Effector memory CD8-positive, alpha-beta T cell (primary cell): ENCODE measurements around the gene MZT2A.
"Not testable (repeated sequence)": the region's sequence is repeated elsewhere in the genome, so short reads cannot be mapped to it uniquely, and the experiment has no call there.

Experiments used
- ATAC-seq: fragments of 150-1000 bp; cut with Tn5 transposase; replicated peaks from 2 replicates; pipeline ENCODE4 v1.10.0; 2021; ENCODE audit warnings: mild to moderate bottlenecking, moderate library complexity
- DNase-seq, 3 experiments: peaks; one replicate each; pipeline ENCODE4 v3.0.0; 2021
- H3K27ac Mint-ChIP-seq, 2 donors: one replicate each; pipeline ENCODE4 v1.8.0; 2022; ENCODE audit warnings: mild to moderate bottlenecking in 2 of 2, mixed read lengths in 2 of 2, moderate library complexity in 2 of 2
- H3K27me3 Mint-ChIP-seq, 2 donors: one replicate each; pipeline ENCODE4 v1.8.0; 2022; ENCODE audit warnings: mixed read lengths in 2 of 2
- H3K36me3 Mint-ChIP-seq: one replicate; pipeline ENCODE4 v1.8.0; 2022; ENCODE audit warnings: mild to moderate bottlenecking, moderate library complexity, mixed read lengths; ENCODE audit not compliant: insufficient read depth
- H3K4me1 Mint-ChIP-seq, 2 donors: one replicate each; pipeline ENCODE4 v1.8.0; 2022; ENCODE audit warnings: low read depth in 2 of 2, mixed read lengths in 2 of 2
- H3K4me3 Mint-ChIP-seq, 2 donors: one replicate each; pipeline ENCODE4 v1.8.0; 2022; ENCODE audit warnings: mild to moderate bottlenecking in 2 of 2, mixed read lengths in 2 of 2, moderate library complexity in 2 of 2
- H3K9me3 Mint-ChIP-seq, 2 donors: one replicate each; pipeline ENCODE4 v1.8.0; 2022; ENCODE audit warnings: mixed read lengths in 2 of 2

MZT2A gene

DNA sequence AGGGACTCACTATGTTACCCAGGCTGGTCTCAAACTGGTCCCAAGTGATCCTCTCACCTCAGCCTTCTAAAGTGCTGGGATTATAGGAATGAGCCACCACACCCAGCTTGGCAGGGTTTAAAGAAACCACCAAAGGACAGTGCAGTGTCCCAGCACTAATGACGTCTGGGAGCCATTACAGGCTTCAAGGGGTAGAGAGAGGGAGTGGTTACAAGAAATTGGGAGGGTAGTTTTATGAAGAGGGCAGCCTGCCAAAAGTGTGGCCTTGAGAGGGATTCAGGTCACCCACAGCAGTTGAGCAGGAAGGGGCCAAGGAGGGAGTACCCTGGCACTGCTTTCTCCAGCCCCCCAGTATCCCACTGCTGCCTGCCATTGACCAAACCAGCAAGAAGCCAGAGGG lies 15.0 kb downstream of the MZT2A start:
- H3K4me1 Mint-ChIP-seq, ATAC-seq, H3K36me3 Mint-ChIP-seq, DNase-seq, H3K27me3 Mint-ChIP-seq, H3K4me3 Mint-ChIP-seq, H3K27ac Mint-ChIP-seq, H3K9me3 Mint-ChIP-seq: not testable (repeated sequence)

DNA sequence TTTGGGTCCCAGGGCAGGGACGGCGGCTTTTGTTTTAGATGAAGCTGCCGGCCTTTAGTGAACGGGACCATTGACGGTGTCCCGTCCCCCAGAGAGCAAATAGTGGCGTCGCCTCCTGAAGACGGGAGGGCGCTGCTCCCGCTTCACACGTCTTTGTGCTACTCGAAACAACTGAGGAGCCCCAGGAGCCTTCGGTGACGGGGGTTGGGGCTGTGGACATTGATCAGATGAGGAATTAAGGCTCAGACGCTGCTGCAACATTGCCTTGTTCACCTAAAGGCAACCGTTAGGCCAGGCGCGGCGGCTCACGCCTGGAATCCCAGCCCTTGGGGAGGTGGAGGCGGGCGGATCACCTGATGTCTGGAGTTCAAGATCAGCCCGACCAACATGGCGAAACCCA lies 15.8 kb downstream of the MZT2A start:
- not testable (repeated sequence) for H3K36me3 Mint-ChIP-seq, H3K27ac Mint-ChIP-seq, ATAC-seq, H3K4me1 Mint-ChIP-seq, H3K4me3 Mint-ChIP-seq, DNase-seq, H3K27me3 Mint-ChIP-seq, H3K9me3 Mint-ChIP-seq

DNA sequence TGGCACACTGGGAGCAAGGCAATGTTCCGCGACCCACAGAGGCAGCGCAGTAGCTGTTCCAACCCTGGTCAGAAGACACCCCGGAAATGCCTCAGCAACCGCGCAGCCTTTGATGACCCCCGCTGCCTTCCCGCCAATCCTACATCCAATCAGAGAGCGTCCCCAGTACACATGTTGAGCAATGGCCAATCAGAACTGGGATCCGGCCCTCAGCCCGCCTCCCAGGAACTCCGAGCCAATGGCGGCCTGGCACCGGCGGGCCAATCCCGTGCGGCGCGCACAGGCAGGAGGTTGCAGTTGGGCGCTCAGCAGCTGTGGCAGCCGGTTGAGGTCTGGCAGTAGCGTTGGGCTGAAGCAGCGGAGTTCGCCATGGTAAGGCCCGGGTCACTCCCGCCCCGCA lies 16.4 kb downstream of the MZT2A start, which contains the start of gene TUBA3D:
TUBA3D (plus strand) TSS at position 289 of the 400 bp plus-strand sequence; CDS start at position 370, 81 bp downstream.
- no peak within 1 kb of the TSS for H3K4me3 Mint-ChIP-seq
- peaks cover 7% of the 10 kb centered on the region for H3K36me3 Mint-ChIP-seq
- no peak for DNase-seq
- H3K27ac Mint-ChIP-seq = no peak within 1 kb of the TSS
- H3K9me3 Mint-ChIP-seq = no peaks in the 10 kb centered on the region
- no peaks in the 10 kb centered on the region for H3K27me3 Mint-ChIP-seq
- H3K4me1 Mint-ChIP-seq = no peaks in the 10 kb centered on the region
- no peak for ATAC-seq

DNA sequence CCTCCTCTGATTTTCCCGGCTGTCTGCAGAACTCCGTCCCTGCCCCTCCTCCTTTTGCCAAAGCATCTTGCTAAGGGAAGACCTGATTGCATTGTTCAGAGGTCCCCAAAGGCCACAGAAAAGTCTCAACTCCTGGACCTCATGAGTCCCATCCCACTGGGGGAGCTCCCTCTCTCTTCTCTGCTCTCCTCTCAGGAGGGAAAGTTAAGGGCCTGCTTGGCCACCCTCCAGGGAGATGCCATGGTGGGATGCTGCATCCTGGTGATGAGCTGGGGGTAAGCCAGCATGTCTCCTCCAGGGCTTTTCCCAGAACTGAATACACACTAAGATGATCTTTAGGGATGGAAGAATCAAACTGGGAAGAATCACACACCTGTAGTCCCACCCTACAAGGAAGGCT lies 18.9 kb downstream of the MZT2A start:
- not testable (repeated sequence) for H3K36me3 Mint-ChIP-seq, H3K27me3 Mint-ChIP-seq, H3K9me3 Mint-ChIP-seq, DNase-seq, ATAC-seq, H3K27ac Mint-ChIP-seq, H3K4me3 Mint-ChIP-seq, H3K4me1 Mint-ChIP-seq

DNA sequence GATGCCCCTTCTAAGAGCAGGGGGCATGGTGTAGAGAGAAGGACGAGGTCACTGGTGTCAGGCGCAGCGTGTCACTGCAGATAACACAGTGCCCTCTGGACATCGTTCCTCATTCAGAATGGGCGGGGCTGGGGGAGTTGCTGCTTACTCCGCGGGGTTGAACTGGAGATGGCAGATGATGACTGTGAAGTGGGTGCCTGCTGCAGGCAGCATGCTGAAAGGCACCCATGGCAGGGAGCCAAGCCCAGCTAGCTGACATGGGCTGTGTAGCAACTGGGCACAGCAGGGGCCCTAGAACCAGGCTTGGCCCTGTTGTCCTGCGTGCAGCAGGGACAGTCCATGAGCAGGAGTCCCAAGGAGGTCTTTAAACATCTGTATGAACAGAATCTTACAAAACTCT lies 20.6 kb downstream of the MZT2A start:
- H3K4me1 Mint-ChIP-seq, H3K27me3 Mint-ChIP-seq, H3K4me3 Mint-ChIP-seq, H3K9me3 Mint-ChIP-seq, DNase-seq, H3K36me3 Mint-ChIP-seq, ATAC-seq, H3K27ac Mint-ChIP-seq: not testable (repeated sequence)

DNA sequence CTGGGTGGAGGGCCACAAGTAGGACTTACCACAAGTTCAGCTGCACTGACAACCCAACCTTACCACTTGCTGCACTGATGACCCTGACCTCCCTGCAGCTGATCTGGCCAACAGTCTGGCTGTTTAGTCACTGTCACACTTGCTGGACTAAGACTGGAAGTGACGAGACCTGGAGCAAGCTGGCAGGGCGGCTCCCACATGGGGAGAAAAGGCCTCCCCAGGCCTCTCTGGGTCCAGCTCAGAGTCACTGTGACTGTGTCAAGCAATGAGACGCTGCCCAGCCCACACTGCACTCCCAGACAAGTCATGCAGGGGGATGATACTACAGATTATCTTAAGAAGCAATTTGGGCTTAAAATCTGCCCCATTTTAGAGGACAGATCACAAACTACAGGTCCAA lies 21.3 kb downstream of the MZT2A start:
- ATAC-seq, H3K36me3 Mint-ChIP-seq, H3K9me3 Mint-ChIP-seq, H3K27me3 Mint-ChIP-seq, DNase-seq, H3K27ac Mint-ChIP-seq, H3K4me3 Mint-ChIP-seq, H3K4me1 Mint-ChIP-seq: not testable (repeated sequence)

DNA sequence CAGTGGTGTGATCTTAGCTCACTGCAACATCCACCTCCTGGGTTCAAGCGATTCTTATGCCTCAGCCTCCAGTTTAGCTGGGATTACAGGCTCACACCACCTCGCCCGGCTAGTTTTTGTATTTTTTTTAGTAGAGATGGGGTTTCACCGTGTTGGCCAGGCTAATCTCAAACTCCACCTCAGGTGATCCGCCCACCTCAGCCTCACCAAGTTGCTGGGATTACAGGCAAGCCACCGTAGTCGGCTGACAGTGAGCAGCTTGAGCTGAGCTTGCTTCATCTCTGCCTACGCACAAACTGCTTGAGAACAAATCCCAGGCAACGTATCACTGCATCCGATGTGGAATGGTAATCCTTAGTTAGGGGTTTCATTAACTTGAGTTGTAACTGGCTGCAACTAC lies 24.5 kb downstream of the MZT2A start:
- not testable (repeated sequence) for H3K9me3 Mint-ChIP-seq, H3K27ac Mint-ChIP-seq, DNase-seq, H3K4me1 Mint-ChIP-seq, H3K36me3 Mint-ChIP-seq, H3K4me3 Mint-ChIP-seq, ATAC-seq, H3K27me3 Mint-ChIP-seq

DNA sequence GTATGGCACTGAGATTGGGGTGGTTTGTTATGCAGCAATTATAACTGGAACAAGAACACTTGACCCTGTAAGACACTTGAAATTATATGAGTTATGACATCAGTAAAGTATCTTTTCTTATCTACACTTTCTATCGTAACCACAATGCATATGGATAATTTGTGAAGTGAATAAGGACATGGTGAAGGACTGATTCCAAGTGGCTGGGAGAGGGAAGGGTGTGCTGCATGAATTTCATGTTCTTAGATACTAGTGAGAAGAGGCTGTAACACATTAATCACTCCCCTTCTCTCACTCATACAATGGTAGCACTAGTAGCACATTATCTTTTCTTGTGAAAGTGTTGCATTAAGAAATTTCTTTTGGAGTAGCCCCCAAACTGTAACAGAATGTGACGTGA lies 37.3 kb downstream of the MZT2A start:
- not testable (repeated sequence) for H3K4me3 Mint-ChIP-seq, DNase-seq, H3K9me3 Mint-ChIP-seq, ATAC-seq, H3K4me1 Mint-ChIP-seq, H3K36me3 Mint-ChIP-seq, H3K27ac Mint-ChIP-seq
- peaks cover 20 to 37% of the 10 kb centered on the region in 2 donors for H3K27me3 Mint-ChIP-seq

DNA sequence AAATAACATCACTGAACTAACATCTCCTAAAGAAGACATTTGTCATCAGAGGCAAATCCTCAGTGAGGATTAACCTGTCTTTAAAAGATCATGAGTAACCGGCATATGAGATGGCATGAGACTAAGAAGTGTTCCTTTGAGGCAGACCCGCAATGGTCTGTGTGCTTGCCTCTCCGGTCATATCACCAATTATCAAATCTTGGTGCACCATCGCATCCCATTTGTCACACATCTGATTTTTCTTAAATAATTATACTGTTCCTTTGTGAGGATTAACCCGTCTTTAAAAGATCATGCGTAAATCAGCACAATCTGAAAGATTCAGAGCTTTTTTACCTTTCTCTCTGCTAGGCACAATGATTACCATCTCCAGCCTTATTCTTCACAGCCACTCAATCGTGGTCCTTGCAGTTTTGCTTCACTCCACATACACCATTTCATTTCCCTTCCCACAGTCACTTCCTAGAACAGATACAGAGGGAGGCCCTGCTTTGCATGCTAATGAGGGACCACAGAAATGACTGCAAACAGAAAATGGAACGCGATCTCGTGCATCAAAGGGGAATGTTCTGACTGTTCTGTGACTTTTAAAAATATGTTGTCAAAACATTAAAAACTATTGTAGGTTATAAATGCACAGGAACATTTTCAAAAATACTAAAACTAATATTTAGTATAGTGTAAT lies 40.8 kb downstream of the MZT2A start:
- H3K4me1 Mint-ChIP-seq = not testable (repeated sequence)
- peaks cover 19 to 29% of the 10 kb centered on the region in 2 donors for H3K27me3 Mint-ChIP-seq

DNA sequence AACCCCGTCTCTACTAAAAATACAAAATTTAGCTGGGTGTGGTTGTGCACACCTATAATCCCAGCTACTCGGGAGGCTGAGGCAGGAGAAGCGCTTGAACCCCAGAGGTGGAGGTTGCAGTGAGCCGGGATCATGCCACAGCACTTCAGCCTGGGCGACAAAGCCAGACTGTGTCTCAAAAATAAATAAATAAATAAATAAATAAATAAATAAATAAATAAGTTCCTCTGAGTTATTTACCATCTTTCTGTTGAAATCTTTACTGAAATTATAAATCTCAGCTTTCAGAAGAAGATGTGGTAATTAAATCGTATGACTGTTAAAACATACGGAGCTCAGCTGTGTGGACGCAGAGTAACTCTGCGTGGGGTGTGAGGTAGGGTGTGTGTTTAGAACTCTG lies 44.2 kb downstream of the MZT2A start:
- peaks cover 25% of the 10 kb centered on the region in 2 donors for H3K27me3 Mint-ChIP-seq
- H3K27ac Mint-ChIP-seq, H3K36me3 Mint-ChIP-seq, H3K4me3 Mint-ChIP-seq, DNase-seq, H3K4me1 Mint-ChIP-seq, ATAC-seq, H3K9me3 Mint-ChIP-seq: not testable (repeated sequence)

More for the DNA sequence above, 40.8 kb downstream of the MZT2A start:
- H3K4me3 Mint-ChIP-seq, DNase-seq, ATAC-seq, H3K27ac Mint-ChIP-seq, H3K9me3 Mint-ChIP-seq, H3K36me3 Mint-ChIP-seq: not testable (repeated sequence)

DNA sequence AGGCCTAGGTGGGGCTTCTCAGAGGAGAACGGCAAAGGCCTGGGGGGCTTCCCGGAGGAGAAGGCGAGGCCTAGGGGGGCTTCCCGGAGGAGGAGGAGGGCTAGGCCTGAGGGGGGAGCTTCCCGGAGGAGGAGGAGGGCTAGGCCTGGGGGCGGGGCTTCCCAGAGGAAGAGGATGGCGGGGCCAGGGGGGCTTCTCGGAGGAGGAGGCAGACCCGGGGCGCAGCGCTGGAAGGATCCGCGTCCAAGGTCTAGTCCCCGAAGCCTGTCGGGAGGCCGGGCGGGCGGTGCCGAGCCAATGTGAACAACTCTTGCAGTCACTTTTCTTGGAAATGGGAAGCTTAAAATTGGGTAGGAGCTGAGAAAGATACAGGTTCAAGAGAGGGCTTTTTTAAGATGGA lies 46.3 kb downstream of the MZT2A start:
- Mint-ChIP-seq H3K4me3 (no peak overlapping the region), H3K4me1 (no peaks in the 10 kb centered on the region)
- no peak for ATAC-seq

DNA sequence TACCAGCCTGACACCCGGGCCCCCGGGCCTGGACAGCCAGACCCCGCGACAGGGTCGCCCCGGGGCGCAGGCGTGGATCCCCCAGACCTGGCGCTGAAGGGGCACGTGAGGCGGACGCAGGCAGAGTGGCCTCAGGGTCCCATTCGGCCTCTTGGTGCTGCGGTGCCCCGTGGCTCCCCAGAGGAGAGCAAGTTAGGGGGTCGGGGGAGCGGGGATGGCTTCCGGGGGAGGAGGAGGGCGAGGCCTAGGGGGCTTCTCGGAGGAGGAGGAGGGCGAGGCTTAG lies 46.7 kb downstream of the MZT2A start:
- H3K4me1 Mint-ChIP-seq, DNase-seq, H3K4me3 Mint-ChIP-seq, H3K36me3 Mint-ChIP-seq, H3K9me3 Mint-ChIP-seq, H3K27ac Mint-ChIP-seq, ATAC-seq: not testable (repeated sequence)
- peaks cover 34 to 35% of the 10 kb centered on the region in 2 donors for H3K27me3 Mint-ChIP-seq

More for the DNA sequence above, 46.3 kb downstream of the MZT2A start:
- Mint-ChIP-seq H3K9me3 (no peaks in the 10 kb centered on the region), H3K27ac (no peak overlapping the region), H3K36me3 (no peaks in the 10 kb centered on the region), H3K27me3 (peaks cover 32 to 34% of the 10 kb centered on the region in 2 donors)
- DNase-seq = no peak

DNA sequence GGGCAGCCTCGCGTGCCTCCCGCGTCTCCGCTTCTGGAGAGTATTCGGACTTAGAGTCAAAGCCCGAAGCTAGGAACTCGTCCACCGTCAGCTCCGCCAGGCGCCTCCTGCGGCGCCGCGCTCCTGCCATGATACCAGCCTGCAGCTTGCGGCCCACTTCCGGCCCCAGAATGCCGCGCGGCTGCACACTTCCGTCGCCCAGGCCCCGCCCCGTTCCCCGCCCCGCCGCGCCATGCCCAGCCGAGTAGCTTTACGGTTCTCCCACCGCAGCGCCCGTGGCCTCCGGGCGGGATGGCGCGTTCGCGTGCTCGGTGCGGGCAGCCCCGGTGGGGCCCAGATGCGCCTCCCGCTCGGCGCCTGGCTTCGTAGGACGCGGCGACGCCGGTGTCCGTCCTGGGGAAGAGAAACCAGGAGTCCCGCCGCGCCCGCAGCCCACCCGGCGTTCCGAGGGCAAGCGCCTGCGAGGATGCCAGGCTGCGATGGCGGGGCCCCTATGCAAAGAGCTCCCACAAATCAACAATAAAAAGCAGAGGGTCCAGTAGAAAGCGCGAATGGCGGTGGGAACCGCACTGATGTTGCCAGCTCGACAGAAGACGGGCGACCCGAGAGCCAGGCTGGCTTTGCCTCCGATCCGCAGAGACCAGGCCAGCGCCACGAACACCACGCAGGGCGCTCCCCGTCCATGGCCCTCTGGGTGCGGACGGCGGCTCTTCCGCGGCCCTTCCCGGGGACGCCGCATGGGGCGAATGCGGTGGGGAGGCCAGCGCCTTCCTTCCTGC lies 47.3 kb downstream of the MZT2A start:
- ATAC-seq, H3K36me3 Mint-ChIP-seq, H3K4me3 Mint-ChIP-seq, H3K9me3 Mint-ChIP-seq, H3K27ac Mint-ChIP-seq, DNase-seq, H3K4me1 Mint-ChIP-seq: not testable (repeated sequence)
- peaks cover 34 to 35% of the 10 kb centered on the region in 2 donors for H3K27me3 Mint-ChIP-seq

DNA sequence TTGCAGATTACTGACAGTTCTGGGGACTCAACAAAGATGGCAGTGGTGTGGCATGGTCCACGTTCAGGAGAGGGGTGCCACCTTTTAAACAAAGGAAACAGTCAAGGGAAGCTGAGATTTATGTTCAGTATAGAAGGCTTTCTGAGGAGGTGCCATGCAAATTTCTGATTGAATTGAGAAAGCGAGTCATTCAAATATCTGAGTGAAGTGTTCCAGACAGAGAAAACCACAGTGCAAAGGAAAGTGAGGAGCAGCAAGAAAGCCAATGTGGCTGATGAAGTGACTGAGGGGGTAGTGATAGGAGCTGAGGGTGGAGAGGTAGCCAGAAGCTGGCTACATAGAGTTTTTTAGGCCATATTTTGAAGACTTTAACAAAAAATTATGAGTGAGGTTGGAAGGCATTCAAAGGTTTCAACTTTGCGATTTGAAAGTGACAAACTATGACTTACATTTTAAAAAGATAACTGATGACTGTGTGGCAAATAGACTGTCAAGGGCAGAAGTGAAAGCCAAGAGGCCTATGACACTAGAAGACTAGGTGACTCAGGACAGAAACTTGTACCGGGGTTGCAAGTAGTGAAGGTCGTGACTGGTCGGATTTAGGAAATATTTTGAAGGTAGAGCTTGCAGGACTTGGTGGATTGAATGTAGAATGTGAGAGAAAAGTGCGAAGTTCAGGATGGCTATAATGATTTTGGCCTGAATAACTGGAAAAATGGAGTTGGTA lies 51.3 kb downstream of the MZT2A start:
- ATAC-seq, H3K4me3 Mint-ChIP-seq, H3K9me3 Mint-ChIP-seq, H3K27ac Mint-ChIP-seq, H3K4me1 Mint-ChIP-seq, DNase-seq, H3K36me3 Mint-ChIP-seq: not testable (repeated sequence)
- H3K27me3 Mint-ChIP-seq = peaks cover 26 to 28% of the 10 kb centered on the region in 2 donors
